NCI-H128 (cell line): ENCODE data around the gene FAM111B.
"Not testable (repeated sequence)": the region's sequence is repeated elsewhere in the genome, so short reads cannot be mapped to it uniquely, and the experiment has no call there.

Experiments
- DNase-seq: peaks from one replicate; lab custom pipeline; 2025; ENCODE audit not compliant: unreplicated experiment; lab: John Stamatoyannopoulos, UW

FAM111B gene

GRCh38 chr11:59097113-59097708 is 9.8 kb upstream of the FAM111B start:
- DNase-seq = no peak

GRCh38 chr11:59097938-59098337 is 9.1 kb upstream of the FAM111B start:
- DNase-seq = not testable (repeated sequence)

GRCh38 chr11:59102259-59102765 is 4.7 kb upstream of the FAM111B start:
- no peak for DNase-seq

- not testable (repeated sequence) for DNase-seq
Observed at GRCh38 chr11:59107721-59108120, 684 bp downstream of the FAM111B start.

- DNase-seq = no peak
Observed at GRCh38 chr11:59112494-59112893, 5.5 kb downstream of the FAM111B start.

GRCh38 chr11:59114344-59114743 is 7.3 kb downstream of the FAM111B start:
- DNase-seq = no peak

GRCh38 chr11:59115553-59115952 is 8.5 kb downstream of the FAM111B start:
- DNase-seq = no peak

GRCh38 chr11:59117774-59118173 is 10.7 kb downstream of the FAM111B start:
- no peak for DNase-seq

- no peak for DNase-seq
Observed at GRCh38 chr11:59119826-59120225, 12.8 kb downstream of the FAM111B start.

GRCh38 chr11:59135648-59136461 is 28.8 kb downstream of the FAM111B start:
- peak; percentile 69 for DNase-seq

- not testable (repeated sequence) for DNase-seq
Observed at GRCh38 chr11:59136551-59136950, 29.5 kb downstream of the FAM111B start.

- DNase-seq = no peak
Observed at GRCh38 chr11:59137190-59137589, 30.2 kb downstream of the FAM111B start.

GRCh38 chr11:59138643-59139042 is 31.6 kb downstream of the FAM111B start:
- no peak for DNase-seq

GRCh38 chr11:59141191-59141590 is 34.2 kb downstream of the FAM111B start:
- no peak for DNase-seq

GRCh38 chr11:59141673-59142460 is 34.8 kb downstream of the FAM111B start:
- DNase-seq = no peak

- peak; percentile 65 for DNase-seq
Observed at GRCh38 chr11:59142530-59143507, 35.8 kb downstream of the FAM111B start, which contains the start of gene FAM111A. Gene FAM111A, plus strand, starts transcription at chr11:59142856. Its CDS starts 6,017 bp downstream, at chr11:59148873.

GRCh38 chr11:59144096-59144495 is 37.1 kb downstream of the FAM111B start:
- no peak for DNase-seq

GRCh38 chr11:59144579-59145345 is 37.7 kb downstream of the FAM111B start:
- peak; percentile 64 for DNase-seq

- DNase-seq = no peak
Observed at GRCh38 chr11:59145534-59145933, 38.5 kb downstream of the FAM111B start.
